GM21528 (cell line): Measurements from ENCODE around the gene NDUFA8.

ENCODE experiments used
- ATAC-seq: cut with Tn5 transposase; IDR thresholded peaks from one replicate; pipeline ENCODE4 v1.9.1; 2021; ENCODE audit warnings: mild to moderate bottlenecking, moderate library complexity; ENCODE audit not compliant: unreplicated experiment, low FRiP score

The NDUFA8 gene

DNA sequence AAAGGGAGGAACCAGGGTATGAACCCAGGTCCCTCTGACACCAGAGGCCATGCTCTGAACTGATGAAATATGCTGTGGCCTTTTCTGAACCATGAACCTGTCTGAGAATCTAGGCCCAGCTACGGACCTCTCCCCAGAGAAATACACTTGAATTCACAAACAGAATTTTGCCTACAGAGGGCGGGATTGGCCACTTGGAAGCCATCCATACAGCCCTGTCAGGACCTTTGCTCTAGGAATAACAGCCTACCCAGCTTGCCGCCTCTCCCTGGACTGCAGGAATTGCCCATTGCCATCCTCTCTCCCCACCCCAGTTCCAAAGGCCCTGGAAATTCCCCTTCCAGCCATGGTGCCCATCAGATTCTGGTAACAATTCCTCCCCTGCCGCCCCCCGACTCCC, 26.7 kb upstream of the NDUFA8 start:
- no peak for ATAC-seq

- no peak for ATAC-seq
Measured at GRCh38 chr9:122184551-122184950, 25.0 kb upstream of the NDUFA8 start.

GRCh38 chr9:122183501-122183900, 23.9 kb upstream of the NDUFA8 start:
- ATAC-seq, result no peak

GRCh38 chr9:122180633-122181032, 21.1 kb upstream of the NDUFA8 start:
- no peak for ATAC-seq

DNA sequence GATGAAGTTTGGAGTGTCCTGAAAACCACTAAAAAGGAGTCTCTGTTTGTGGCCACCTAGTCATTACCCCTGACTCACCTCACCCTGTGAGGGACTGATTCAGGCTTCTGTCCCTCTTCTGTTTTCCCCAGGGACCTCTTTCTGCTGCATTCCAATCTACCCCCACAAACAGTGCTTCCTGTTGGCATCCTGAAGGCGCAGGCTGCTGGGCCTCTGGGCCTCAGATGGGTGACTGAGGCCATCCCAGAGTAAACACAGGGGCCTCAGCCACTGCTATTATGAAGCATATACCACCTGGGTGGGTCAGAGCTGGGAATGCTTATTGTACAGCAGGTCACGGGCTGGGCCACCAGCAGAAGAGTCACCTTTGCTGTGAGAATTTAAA, 20.1 kb upstream of the NDUFA8 start:
- no peak for ATAC-seq

DNA sequence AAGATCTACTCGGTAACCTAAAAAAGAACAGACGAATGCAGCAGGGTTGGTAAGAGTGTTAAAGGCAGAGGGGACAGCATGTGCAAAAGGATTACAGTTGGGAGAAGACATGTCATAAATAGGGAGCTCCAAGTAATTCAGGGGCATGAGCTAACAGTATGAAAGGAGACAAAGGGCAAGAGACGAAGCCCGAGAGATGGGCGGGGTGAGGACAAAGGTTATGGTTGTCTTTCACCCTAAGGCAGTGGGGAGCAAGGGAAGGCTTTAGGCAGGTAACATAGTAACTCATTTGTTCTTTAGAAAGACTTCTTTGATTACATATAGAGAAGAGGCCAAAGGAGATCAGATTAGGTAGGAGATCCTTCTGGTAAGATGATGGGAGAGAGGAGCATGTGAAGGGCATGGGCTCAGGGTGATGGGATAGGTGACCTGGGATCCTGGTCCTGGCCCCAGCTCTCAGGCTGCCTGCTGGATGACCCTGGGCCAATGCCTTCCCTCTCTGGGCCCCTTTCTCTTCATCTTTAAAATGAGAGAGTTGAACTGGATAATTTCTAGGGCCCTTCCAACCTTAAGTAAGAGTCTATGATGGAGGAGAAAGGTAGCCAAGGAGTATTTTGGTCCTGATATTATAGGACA, 19.6 kb upstream of the NDUFA8 start:
- ATAC-seq, result no peak

DNA sequence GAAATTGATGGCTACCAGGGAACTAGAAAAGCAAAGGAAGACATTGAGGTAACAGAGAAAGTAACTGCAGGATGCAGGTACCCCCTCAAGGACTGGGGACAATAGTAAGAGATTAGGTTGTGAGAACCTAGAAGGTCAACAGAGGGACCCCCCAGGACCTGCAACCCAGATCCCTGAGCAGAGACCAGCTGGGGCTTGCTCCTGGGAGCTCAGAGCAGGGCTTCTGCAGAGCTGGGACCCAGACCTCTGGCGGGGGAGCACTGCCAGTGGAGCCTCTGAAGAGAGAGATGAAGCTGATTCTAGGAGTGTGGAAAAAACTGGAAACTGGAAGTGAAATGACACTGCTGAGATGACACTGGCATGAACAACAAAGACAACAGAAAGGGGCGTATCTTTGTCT, 17.3 kb upstream of the NDUFA8 start:
- no peak for ATAC-seq

DNA sequence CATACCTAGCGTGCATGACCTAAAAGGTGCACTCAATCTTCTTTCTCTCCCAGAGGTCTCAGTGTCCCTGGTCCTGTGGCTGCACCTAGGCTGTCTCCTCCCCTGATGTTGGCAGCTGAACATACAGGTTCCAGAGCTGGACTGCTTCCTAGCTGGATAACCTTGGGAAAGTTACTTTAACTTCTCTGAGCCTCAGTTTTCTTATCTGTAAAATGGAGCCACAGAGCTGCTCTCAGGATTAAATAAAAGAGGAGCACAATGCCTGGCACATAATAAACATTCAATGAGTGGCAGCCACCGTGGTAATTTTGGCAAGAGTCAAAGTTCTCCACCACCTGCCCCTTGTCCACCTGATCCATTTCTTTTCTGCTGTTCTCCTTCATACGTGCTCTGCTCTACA, 14.1 kb upstream of the NDUFA8 start:
- ATAC-seq, result no peak

GRCh38 chr9:122172131-122172530, 12.6 kb upstream of the NDUFA8 start:
- ATAC-seq, result no peak

GRCh38 chr9:122168356-122168755, 8.8 kb upstream of the NDUFA8 start:
- ATAC-seq, result no peak

- no peak for ATAC-seq
Measured at GRCh38 chr9:122164286-122164685, 4.7 kb upstream of the NDUFA8 start.

DNA sequence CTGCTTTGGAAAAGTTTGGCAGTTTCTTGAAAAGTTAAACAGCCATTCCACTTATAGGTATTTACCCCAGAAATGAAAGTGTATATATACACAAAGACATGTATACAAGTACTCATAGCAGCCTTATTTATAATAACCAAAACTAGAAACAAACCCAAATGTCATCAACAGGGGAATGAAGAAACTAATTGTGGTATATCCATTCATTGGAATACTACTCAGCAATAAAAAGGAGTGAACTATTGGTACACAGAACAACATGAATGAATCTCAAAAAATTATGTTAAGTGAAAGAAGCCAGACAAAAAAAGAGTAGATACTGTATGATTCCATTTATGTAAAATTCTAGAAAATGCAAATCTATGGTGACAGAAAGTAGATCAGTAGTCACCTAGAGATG, 2.8 kb upstream of the NDUFA8 start:
- no peak for ATAC-seq

GRCh38 chr9:122159925-122160246, 307 bp upstream of the NDUFA8 start:
- no peak for ATAC-seq

- ATAC-seq, result no peak
Measured at GRCh38 chr9:122158202-122158601, 1.4 kb downstream of the NDUFA8 start.

- no peak for ATAC-seq
Measured at GRCh38 chr9:122155796-122156195, 3.8 kb downstream of the NDUFA8 start.

DNA sequence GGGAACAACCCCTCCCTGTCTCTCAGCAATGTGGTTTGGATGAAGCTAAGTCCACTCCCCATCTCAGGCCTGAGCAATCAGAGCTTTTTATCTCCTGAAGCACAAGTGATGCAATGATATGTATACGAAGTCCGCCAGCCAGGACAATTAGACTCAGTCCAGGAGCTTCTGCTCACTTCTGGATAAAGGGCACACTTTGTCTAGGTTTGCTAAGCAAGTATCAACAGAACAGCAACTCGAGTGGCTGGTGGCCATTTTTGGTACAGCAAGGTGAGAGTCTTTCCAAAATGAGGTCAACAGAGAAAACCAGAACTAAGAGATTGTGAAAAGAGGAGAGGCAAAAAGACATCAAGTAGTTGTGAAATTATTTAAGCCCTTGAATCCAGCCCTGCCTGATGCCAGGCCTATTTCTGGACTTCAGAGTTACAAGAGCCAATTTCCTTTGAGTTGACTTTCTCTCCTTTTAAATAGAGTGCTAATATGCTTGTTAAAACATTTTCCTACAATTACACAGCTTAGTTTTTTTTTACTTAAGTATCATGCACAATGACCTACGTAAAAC, 8.2 kb downstream of the NDUFA8 start:
- ATAC-seq, result no peak

- ATAC-seq, result no peak
Measured at GRCh38 chr9:122145592-122145863, 14.1 kb downstream of the NDUFA8 start.

- ATAC-seq, result no peak
Measured at GRCh38 chr9:122144836-122145591, 14.6 kb downstream of the NDUFA8 start.

- ATAC-seq, result no peak
Measured at GRCh38 chr9:122143876-122144405, 15.6 kb downstream of the NDUFA8 start.

- no peak for ATAC-seq
Measured at GRCh38 chr9:122143296-122143695, 16.3 kb downstream of the NDUFA8 start.

GRCh38 chr9:122141671-122142070, 17.9 kb downstream of the NDUFA8 start:
- no peak for ATAC-seq
